HEK293 (cell line): Measurements from ENCODE around the gene PBX2.

Experiments
- ELK4 ChIP-seq: IDR thresholded peaks from 2 replicates; pipeline ENCODE4 v1.6.1; 2011; ENCODE audit warnings: mild to moderate bottlenecking, low read depth, low read length, borderline replicate concordance
- IKZF3 ChIP-seq: fragments of 450-650 bp; IDR thresholded peaks from 2 replicates; pipeline ENCODE4 v1.5.0; 2018; ENCODE audit warnings: missing biosample characterization, mild to moderate bottlenecking, missing genetic modification characterization, moderate library complexity
- TCF7L2 ChIP-seq: IDR thresholded peaks from 2 replicates; pipeline ENCODE4 v1.6.1; 2011; ENCODE audit warnings: low read depth, mild to moderate bottlenecking, inconsistent platforms, low read length, moderate library complexity, borderline replicate concordance
- ZBTB26 ChIP-seq: fragments of 450-650 bp; formaldehyde crosslinking; optimal IDR thresholded peaks from 2 replicates; pipeline ENCODE3; 2016; ENCODE audit warnings: missing biosample characterization, mild to moderate bottlenecking, missing genetic modification characterization
- ZNF148 ChIP-seq: fragments of 450-650 bp; formaldehyde crosslinking; IDR thresholded peaks from 2 replicates; pipeline ENCODE4 v1.5.0; 2017; ENCODE audit warnings: missing biosample characterization, missing genetic modification characterization, borderline replicate concordance
- ZNF24 ChIP-seq: fragments of 450-650 bp; formaldehyde crosslinking; IDR thresholded peaks from 2 replicates; pipeline ENCODE4 v1.5.1; 2016; ENCODE audit warnings: missing biosample characterization, missing genetic modification characterization
- ZNF248 ChIP-seq: fragments of 450-650 bp; formaldehyde crosslinking; IDR thresholded peaks from 2 replicates; pipeline ENCODE4 v1.5.1; 2017; ENCODE audit warnings: missing biosample characterization, missing genetic modification characterization
- ZNF302 ChIP-seq: fragments of 450-650 bp; formaldehyde crosslinking; IDR thresholded peaks from 2 replicates; pipeline ENCODE4 v1.5.1; 2016; ENCODE audit warnings: missing biosample characterization, missing genetic modification characterization, low read depth
- ZNF416 ChIP-seq: fragments of 450-650 bp; formaldehyde crosslinking; IDR thresholded peaks from 2 replicates; pipeline ENCODE4 v1.5.1; 2016; ENCODE audit warnings: missing biosample characterization, missing genetic modification characterization
- TF ChIP-seq, protein P1 (sequence below): fragments of 450-650 bp; formaldehyde crosslinking; IDR thresholded peaks from 2 replicates; pipeline ENCODE4 v1.5.1; 2016; ENCODE audit warnings: missing biosample characterization, missing genetic modification characterization
- TF ChIP-seq, protein P2 (sequence below): fragments of 450-650 bp; formaldehyde crosslinking; IDR thresholded peaks from 2 replicates; pipeline ENCODE4 v1.5.1; 2016; ENCODE audit warnings: missing biosample characterization, missing genetic modification characterization, low read depth
- TF ChIP-seq, protein P3 (sequence below): fragments of 450-650 bp; formaldehyde crosslinking; conservative IDR thresholded peaks from 2 replicates; pipeline ENCODE4 v1.5.1; 2016; ENCODE audit warnings: low read depth, missing biosample characterization, missing genetic modification characterization

GRCh38 chr6:32149092-32149755 lies 40.8 kb downstream of the PBX2 start:
- TF ChIP-seq, protein P1, sequence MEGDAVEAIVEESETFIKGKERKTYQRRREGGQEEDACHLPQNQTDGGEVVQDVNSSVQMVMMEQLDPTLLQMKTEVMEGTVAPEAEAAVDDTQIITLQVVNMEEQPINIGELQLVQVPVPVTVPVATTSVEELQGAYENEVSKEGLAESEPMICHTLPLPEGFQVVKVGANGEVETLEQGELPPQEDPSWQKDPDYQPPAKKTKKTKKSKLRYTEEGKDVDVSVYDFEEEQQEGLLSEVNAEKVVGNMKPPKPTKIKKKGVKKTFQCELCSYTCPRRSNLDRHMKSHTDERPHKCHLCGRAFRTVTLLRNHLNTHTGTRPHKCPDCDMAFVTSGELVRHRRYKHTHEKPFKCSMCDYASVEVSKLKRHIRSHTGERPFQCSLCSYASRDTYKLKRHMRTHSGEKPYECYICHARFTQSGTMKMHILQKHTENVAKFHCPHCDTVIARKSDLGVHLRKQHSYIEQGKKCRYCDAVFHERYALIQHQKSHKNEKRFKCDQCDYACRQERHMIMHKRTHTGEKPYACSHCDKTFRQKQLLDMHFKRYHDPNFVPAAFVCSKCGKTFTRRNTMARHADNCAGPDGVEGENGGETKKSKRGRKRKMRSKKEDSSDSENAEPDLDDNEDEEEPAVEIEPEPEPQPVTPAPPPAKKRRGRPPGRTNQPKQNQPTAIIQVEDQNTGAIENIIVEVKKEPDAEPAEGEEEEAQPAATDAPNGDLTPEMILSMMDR: no peak
- no peak for TF ChIP-seq IKZF3 (tag by site-specific recombination)
- no peak for TF ChIP-seq ZNF302 (tag by site-specific recombination)
- no peak for TF ChIP-seq ZNF416 (tag by site-specific recombination)
- no peak for TF ChIP-seq ZBTB26
- no peak for TF ChIP-seq TCF7L2
- no peak for TF ChIP-seq ZNF24 (tag by site-specific recombination)
- TF ChIP-seq, protein P2, sequence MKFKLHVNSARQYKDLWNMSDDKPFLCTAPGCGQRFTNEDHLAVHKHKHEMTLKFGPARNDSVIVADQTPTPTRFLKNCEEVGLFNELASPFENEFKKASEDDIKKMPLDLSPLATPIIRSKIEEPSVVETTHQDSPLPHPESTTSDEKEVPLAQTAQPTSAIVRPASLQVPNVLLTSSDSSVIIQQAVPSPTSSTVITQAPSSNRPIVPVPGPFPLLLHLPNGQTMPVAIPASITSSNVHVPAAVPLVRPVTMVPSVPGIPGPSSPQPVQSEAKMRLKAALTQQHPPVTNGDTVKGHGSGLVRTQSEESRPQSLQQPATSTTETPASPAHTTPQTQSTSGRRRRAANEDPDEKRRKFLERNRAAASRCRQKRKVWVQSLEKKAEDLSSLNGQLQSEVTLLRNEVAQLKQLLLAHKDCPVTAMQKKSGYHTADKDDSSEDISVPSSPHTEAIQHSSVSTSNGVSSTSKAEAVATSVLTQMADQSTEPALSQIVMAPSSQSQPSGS (tag by site-specific recombination): no peak
- no peak for TF ChIP-seq ZNF248 (tag by site-specific recombination)
- no peak for TF ChIP-seq ELK4
- TF ChIP-seq ZNF148 (tag by site-specific recombination): no peak
- TF ChIP-seq, protein P3, sequence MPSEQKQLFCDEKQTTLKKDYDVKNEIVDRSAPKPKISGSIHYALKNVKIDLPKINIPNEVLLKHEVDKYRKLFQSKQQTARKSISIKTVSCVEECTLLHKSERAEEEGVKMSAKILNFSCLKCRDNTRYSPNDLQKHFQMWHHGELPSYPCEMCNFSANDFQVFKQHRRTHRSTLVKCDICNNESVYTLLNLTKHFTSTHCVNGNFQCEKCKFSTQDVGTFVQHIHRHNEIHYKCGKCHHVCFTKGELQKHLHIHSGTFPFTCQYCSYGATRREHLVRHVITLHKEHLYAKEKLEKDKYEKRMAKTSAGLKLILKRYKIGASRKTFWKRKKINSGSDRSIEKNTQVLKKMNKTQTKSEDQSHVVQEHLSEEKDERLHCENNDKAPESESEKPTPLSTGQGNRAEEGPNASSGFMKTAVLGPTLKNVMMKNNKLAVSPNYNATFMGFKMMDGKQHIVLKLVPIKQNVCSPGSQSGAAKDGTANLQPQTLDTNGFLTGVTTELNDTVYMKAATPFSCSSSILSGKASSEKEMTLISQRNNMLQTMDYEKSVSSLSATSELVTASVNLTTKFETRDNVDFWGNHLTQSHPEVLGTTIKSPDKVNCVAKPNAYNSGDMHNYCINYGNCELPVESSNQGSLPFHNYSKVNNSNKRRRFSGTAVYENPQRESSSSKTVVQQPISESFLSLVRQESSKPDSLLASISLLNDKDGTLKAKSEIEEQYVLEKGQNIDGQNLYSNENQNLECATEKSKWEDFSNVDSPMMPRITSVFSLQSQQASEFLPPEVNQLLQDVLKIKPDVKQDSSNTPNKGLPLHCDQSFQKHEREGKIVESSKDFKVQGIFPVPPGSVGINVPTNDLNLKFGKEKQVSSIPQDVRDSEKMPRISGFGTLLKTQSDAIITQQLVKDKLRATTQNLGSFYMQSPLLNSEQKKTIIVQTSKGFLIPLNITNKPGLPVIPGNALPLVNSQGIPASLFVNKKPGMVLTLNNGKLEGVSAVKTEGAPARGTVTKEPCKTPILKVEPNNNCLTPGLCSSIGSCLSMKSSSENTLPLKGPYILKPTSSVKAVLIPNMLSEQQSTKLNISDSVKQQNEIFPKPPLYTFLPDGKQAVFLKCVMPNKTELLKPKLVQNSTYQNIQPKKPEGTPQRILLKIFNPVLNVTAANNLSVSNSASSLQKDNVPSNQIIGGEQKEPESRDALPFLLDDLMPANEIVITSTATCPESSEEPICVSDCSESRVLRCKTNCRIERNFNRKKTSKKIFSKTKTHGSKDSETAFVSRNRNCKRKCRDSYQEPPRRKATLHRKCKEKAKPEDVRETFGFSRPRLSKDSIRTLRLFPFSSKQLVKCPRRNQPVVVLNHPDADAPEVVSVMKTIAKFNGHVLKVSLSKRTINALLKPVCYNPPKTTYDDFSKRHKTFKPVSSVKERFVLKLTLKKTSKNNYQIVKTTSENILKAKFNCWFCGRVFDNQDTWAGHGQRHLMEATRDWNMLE (tag by site-specific recombination): no peak
